AG09309 (cell line): ENCODE data around the gene UCHL1.
A peak's percentile ranks its signal among the peaks of the same experiment; 100 is the strongest.

Source experiments
- DNase-seq: peaks from one replicate; pipeline ENCODE4 v3.0.0-alpha.2; 2010; ENCODE audit warnings: low read depth
- H3K4me3 ChIP-seq: 2 replicates; pipeline ENCODE4 v1.5.1; 2011; ENCODE audit warnings: mild to moderate bottlenecking, low read depth, low read length, moderate library complexity; ENCODE audit not compliant: control insufficient read depth
- TF ChIP-seq, protein P1 (sequence below): IDR thresholded peaks from 2 replicates; pipeline ENCODE4 v1.5.1; 2011; ENCODE audit warnings: mild to moderate bottlenecking, low read depth, low read length, inconsistent platforms; ENCODE audit not compliant: insufficient read depth, control insufficient read depth; ENCODE audit errors: missing control alignments

Gene UCHL1

DNA sequence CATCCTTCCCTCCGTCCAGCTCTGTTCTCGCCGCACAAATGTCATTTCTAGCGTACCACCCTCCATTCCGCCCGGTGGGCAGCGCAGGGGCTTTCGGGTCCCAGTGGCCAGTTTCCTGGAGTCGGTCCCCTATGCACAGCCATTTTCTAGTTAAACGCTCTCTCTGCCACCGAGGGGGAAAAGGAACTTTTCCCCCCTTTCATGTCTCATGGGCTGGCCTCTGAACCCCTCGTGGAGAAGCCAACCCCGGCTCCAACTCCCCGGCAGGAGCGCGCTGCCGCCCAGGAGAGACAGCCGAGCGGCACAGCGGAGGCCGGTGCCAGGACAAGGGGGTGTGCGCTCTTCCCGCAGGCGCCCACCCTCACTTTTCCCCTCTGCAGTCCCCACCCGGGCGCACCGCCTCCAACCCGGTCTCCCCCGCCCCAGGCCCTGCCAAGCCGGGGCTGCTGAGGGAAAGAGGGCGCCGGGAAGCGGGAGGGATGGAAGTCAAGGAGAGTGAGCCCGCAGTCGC is 43.0 kb upstream of the UCHL1 start:
- DNase-seq: no peak
- TF ChIP-seq, protein P1, sequence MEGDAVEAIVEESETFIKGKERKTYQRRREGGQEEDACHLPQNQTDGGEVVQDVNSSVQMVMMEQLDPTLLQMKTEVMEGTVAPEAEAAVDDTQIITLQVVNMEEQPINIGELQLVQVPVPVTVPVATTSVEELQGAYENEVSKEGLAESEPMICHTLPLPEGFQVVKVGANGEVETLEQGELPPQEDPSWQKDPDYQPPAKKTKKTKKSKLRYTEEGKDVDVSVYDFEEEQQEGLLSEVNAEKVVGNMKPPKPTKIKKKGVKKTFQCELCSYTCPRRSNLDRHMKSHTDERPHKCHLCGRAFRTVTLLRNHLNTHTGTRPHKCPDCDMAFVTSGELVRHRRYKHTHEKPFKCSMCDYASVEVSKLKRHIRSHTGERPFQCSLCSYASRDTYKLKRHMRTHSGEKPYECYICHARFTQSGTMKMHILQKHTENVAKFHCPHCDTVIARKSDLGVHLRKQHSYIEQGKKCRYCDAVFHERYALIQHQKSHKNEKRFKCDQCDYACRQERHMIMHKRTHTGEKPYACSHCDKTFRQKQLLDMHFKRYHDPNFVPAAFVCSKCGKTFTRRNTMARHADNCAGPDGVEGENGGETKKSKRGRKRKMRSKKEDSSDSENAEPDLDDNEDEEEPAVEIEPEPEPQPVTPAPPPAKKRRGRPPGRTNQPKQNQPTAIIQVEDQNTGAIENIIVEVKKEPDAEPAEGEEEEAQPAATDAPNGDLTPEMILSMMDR: no peak
- H3K4me3 ChIP-seq: peak overlapping the region; percentile 94

DNA sequence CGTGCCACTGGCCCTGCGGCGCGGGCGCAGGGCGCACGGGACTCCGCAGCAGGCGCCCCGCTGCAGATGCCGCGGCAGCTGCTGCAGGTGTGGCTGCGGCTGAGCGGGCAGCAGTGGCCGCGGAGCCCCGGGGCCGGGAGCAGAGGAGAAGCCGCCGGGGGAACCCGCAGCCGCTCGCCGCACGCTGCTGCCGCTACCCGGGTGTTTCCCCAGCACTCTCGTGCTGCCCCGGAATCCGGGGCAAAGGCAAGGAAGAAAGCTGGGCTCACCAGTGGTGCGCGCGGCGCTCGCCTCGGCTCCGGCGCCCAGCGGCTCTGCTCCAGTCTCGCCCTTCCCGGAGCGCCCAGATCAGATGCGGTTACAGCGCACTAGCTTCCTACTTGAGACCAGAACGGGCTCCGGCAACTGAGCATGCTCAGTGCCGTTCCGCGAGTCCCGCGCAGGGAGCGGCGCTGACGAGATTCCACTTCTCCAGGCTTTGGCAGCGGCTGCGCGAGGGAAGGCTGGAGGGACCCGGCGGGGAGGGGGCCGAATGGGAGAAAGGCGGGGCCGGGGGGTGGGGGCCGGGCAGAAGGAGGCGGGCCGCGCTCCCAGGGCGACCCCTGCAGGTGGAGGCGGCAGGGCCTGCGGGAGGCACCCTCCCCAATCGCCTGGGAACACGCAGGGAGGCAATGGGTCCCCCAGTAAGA is 42.4 kb upstream of the UCHL1 start, which contains the start of gene APBB2:
APBB2 (minus strand) TSS at position 407 of the 689 bp plus-strand sequence. CDS start 181,288 bp downstream, outside the sequence.
- peak within 1 kb of the TSS; percentile 94 for H3K4me3 ChIP-seq
- TF ChIP-seq, protein P1: peak; percentile 72
- DNase-seq: peak; percentile 84

DNA sequence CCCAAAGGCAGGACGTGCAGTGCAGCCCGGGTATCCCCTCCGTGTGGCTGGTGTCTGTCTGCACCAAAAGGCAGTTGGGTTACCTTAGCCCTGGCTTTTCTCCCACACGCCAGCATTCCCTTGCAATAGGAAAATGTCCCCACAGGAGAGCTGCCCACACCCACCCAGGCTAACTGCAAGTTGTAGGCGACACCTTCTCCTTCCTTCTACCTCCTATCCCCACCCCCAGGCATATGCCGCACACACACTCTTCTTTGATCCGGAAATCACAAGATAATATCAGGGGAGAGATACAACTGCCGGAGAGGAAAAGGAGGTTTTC is 41.9 kb upstream of the UCHL1 start:
- peak overlapping the region; percentile 18 for H3K4me3 ChIP-seq
- TF ChIP-seq, protein P1: no peak
- DNase-seq: no peak

DNA sequence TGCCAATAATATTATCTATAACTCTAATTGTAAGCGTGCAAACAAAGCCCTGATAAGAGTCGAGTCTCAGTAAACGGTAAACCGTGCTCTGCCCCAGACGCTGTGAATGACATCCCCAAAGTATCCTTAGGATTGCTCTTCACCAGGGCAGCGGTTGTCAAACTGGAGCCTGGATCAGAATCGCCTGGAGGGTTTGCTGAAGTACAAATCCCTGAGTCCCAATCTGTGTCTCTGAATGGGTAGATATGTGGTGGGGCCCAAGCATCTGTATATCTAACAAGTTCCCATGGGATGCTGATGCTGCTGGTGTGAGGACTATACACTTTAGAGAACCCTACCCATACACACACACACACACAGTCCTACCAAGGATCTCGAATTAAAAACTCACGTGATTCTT is 41.6 kb upstream of the UCHL1 start:
- TF ChIP-seq, protein P1: no peak
- no peak overlapping the region for H3K4me3 ChIP-seq
- DNase-seq: no peak

DNA sequence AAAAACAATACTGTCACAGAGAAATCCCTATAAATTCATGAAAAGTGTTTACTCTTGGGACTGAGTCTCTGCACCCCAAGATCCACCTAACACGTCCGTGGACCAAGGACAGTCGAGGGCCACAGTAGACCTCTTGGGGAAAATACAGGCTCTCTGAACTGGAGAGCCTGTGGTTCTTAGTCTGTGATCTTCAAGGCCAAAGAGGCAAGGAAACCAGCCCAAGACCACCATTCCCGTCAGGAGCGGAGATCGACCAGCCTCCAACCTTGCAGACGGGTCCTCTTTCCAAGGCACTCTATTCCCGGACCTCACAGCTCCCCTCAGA is 40.8 kb upstream of the UCHL1 start:
- peak overlapping the region; percentile 75 for H3K4me3 ChIP-seq
- TF ChIP-seq, protein P1: no peak
- no peak for DNase-seq

DNA sequence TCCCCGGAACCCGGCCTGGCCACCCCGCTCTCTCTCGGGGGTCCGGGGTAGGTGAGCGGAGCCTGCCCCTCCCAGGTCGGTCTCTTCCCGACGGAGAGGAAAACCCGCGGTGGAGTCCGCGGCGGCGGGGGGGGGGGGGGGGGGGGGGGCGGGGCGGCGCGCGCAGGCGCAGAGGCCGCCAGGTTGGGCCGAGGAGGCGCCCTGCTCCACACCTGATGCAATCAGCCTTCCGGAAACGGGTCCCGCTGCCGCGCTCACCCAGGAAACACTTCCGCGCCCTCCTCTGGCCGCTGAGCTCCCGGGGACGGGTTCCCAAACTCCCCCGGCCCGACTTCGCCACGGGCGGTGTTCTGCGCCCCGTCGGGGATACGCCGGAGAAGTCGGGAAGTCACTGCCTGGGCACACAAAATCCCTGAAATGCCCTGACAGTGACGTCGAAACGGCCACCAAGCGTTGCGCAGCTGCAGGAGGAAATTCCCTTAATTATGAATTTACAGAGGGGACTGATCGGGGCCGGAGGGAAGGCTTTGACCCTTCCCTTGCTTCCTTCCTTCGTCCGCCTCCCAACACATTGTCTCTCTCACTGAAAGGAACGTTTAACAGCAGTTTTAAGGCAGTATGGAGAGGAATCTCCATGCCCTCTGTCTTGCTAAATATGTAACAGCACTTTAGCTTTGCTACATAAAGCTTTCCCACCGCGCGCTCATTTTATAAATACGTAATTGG is 40.3 kb upstream of the UCHL1 start:
- TF ChIP-seq, protein P1: peak; percentile 28
- peak overlapping the region; percentile 75 for H3K4me3 ChIP-seq
- DNase-seq: no peak

DNA sequence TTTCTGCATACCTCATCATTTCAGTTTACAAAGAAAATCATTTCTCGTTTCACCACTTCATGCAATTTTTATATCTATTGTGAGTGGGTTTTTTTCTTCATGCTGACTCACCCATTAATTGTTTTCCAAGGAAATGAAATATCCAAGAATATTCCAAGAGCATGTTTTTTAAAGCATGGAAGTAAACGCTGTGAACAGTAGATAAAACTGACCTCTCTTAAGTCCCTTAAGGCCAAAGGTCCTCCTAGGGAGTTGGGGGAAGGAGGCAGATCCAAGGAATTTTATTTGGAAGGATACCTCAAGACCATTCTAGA is 39.8 kb upstream of the UCHL1 start:
- TF ChIP-seq, protein P1: no peak
- H3K4me3 ChIP-seq: no peak overlapping the region
- DNase-seq: no peak
